Measurements from ENCODE around the gene GSE1. TPM values are rescaled to one million over a fixed set of nuclear protein-coding genes. Genes with fewer than 3 reads are reported as not detected.

The GSE1 gene
- total and polyA plus RNA-seq, 2 donors from 2014 or later, result 9.5 to 92.8 TPM

GRCh38 chr16:85623997-85624601 is 11.0 kb downstream of the GSE1 start:
- no peaks in the 10 kb centered on the region for H3K9me3 ChIP-seq (ENCODE audit: control insufficient read depth in 2 of 3, insufficient read depth in 1 of 3, low read length in 3 of 3)
- H3K27ac ChIP-seq (ENCODE audit: low read depth in 2 of 2, low read length in 2 of 2), result no peak overlapping the region
- peaks cover 0 to 33% (median 29%) of the 10 kb centered on the region in 3 donors for H3K4me1 ChIP-seq (ENCODE audit: control insufficient read depth in 2 of 3, insufficient read depth in 2 of 3, low read depth in 1 of 3, low read length in 3 of 3)
- H3K36me3 ChIP-seq (ENCODE audit: control insufficient read depth in 2 of 3, insufficient read depth in 3 of 3, low read length in 3 of 3), result no peaks in the 10 kb centered on the region
- no peak overlapping the region for H3K9ac ChIP-seq (ENCODE audit: low read length in 3 of 3)
- no peak for TF ChIP-seq CTCF (IDR thresholded peaks at IDR 0.05; ENCODE audit: borderline replicate concordance, extremely low read depth, insufficient read depth)
- intact Hi-C loops (cut with DNase I), result no loop called here
- no peaks in the 10 kb centered on the region for H3K27me3 ChIP-seq (ENCODE audit: control insufficient read depth, insufficient read depth, low read length)
- DNase-seq (no peak), FAIRE-seq (no peak)
- no peak overlapping the region for H3K4me3 ChIP-seq (ENCODE audit: low read length in 3 of 3)

GRCh38 chr16:85624646-85625045 is 11.5 kb downstream of the GSE1 start:
- intact Hi-C loops (cut with DNase I), result no loop called here
- no peaks in the 10 kb centered on the region for H3K27me3 ChIP-seq (ENCODE audit: control insufficient read depth, insufficient read depth, low read length)
- H3K9ac ChIP-seq (ENCODE audit: low read length in 3 of 3), result no peak overlapping the region
- TF ChIP-seq CTCF (IDR thresholded peaks at IDR 0.05; ENCODE audit: borderline replicate concordance, extremely low read depth, insufficient read depth), result no peak
- H3K4me1 ChIP-seq (ENCODE audit: control insufficient read depth in 2 of 3, insufficient read depth in 2 of 3, low read depth in 1 of 3, low read length in 3 of 3), result peaks cover 0 to 35% (median 29%) of the 10 kb centered on the region in 3 donors
- no peak for DNase-seq
- H3K27ac ChIP-seq (ENCODE audit: low read depth in 2 of 2, low read length in 2 of 2), result no peak overlapping the region
- no peak for FAIRE-seq
- peaks cover 0 to 2% (median 0%) of the 10 kb centered on the region in 3 donors for H3K9me3 ChIP-seq (ENCODE audit: control insufficient read depth in 2 of 3, insufficient read depth in 1 of 3, low read length in 3 of 3)
- H3K36me3 ChIP-seq (ENCODE audit: control insufficient read depth in 2 of 3, insufficient read depth in 3 of 3, low read length in 3 of 3), result no peaks in the 10 kb centered on the region
- no peak overlapping the region for H3K4me3 ChIP-seq (ENCODE audit: low read length in 3 of 3)

GRCh38 chr16:85625053-85625452 is 11.9 kb downstream of the GSE1 start:
- Histone ChIP-seq H3K9me3 (ENCODE audit: control insufficient read depth in 2 of 3, insufficient read depth in 1 of 3, low read length in 3 of 3) (peaks cover 0 to 6% (median 0%) of the 10 kb centered on the region in 3 donors), H3K4me3 (ENCODE audit: low read length in 3 of 3) (no peak overlapping the region), H3K9ac (ENCODE audit: low read length in 3 of 3) (no peak overlapping the region), H3K27me3 (ENCODE audit: control insufficient read depth, insufficient read depth, low read length) (no peaks in the 10 kb centered on the region), H3K27ac (ENCODE audit: low read depth in 2 of 2, low read length in 2 of 2) (no peak overlapping the region), H3K4me1 (ENCODE audit: control insufficient read depth in 2 of 3, insufficient read depth in 2 of 3, low read depth in 1 of 3, low read length in 3 of 3) (peaks cover 0 to 35% (median 29%) of the 10 kb centered on the region in 3 donors), H3K36me3 (ENCODE audit: control insufficient read depth in 2 of 3, insufficient read depth in 3 of 3, low read length in 3 of 3) (no peaks in the 10 kb centered on the region)
- intact Hi-C loops (cut with DNase I), result no loop called here
- TF ChIP-seq CTCF (IDR thresholded peaks at IDR 0.05; ENCODE audit: borderline replicate concordance, extremely low read depth, insufficient read depth), result no peak
- DNase-seq (no peak), FAIRE-seq (no peak)

All from kidney (tissue), 14 donors.